NCI-H2227 (cell line): ENCODE measurements around the gene ZNF775.

Source experiments
- DNase-seq: peaks from one replicate; lab custom pipeline; 2025; ENCODE audit not compliant: unreplicated experiment; lab: John Stamatoyannopoulos, UW

The ZNF775 gene

DNA sequence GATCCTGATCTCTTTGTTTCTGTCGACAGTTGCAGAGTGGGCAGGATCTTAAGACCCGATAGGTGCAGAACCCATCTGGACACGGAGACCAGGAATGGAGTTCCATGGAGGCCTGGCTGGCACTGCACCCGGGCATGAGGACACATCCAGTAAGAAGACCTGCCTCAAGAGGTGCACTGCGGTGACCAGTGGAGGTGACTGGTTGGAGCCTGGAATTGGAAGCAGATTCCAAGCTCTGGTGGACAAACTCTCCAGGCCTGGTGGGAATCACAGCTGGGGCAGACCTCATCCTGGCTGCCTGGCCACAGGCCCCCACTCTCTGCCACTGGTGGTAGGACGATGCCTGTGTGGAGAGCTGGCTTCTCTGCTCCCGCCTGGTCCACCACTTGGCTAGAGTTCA lies 31.0 kb downstream of the ZNF775 start:
- DNase-seq = no peak

DNA sequence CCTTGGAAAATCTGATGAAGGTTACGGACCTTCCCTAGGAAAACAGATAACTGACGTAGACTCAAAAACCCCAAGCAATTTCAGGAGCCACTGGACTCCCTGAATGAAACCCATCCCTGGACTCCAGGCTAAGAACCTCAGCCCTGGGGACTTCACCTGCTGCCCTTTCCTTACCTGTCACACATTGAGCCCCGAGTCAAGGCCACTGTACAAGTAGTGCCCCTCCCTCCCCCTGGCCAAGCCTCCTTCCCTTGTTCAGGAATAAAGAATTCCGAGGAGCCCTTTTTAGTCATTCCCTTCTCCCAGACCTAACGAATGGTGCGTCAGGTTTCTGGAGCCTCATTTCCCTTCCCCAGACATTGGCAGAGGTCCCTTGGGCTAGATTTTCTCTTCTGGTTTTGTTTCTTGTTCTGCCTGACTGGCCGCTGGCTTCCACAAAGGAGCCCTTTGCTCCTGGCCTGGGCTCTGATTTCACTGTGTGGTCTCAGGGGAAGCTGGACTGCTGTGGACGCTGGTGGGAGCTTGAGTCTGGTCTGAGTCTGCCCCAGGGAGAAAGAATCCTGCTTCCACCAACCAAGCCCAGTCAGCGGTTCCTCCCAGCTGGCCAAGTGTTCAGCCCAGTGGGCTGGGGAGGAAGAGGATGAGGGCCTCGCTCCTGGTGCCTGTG lies 31.7 kb downstream of the ZNF775 start:
- no peak for DNase-seq

DNA sequence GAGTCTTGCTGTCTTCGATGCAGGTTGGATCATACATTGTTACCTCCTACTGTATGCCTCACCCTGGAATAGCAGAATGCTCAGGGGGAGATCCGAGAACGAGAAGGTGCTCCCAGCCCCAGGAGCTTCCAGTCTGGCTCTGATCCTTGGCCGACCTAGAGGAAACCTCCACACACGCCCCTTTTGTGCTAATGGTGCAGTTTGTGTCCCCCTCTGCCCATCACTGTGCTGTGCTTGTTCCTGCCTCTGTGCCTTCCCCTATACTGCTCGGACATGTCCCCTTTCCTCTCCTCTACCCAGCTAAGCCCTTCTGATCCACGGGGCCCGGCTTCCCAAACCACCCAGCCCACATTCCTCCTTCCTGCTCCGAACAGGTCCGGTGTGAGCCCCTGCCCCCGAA lies 32.5 kb downstream of the ZNF775 start:
- DNase-seq = no peak

DNA sequence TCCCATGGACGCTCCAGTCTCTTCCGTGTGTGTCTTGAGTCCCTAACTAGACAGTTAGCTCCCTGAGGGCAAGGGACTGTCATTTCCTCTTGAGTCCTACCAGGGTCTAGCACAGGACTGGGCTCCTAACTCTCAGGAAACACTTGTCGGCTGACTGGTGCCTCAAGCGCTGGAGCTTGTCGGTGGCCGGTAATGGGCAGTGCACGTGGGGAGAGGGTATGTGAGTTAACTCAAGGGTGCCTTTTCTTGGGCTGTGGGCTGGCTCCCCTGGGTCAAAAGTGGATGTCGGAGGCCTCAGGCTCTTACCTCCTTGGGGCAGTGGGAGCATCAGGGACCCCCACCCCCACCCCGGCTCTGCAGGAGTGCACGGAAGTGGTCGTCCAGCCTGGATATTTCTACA lies 32.9 kb downstream of the ZNF775 start:
- DNase-seq = no peak

DNA sequence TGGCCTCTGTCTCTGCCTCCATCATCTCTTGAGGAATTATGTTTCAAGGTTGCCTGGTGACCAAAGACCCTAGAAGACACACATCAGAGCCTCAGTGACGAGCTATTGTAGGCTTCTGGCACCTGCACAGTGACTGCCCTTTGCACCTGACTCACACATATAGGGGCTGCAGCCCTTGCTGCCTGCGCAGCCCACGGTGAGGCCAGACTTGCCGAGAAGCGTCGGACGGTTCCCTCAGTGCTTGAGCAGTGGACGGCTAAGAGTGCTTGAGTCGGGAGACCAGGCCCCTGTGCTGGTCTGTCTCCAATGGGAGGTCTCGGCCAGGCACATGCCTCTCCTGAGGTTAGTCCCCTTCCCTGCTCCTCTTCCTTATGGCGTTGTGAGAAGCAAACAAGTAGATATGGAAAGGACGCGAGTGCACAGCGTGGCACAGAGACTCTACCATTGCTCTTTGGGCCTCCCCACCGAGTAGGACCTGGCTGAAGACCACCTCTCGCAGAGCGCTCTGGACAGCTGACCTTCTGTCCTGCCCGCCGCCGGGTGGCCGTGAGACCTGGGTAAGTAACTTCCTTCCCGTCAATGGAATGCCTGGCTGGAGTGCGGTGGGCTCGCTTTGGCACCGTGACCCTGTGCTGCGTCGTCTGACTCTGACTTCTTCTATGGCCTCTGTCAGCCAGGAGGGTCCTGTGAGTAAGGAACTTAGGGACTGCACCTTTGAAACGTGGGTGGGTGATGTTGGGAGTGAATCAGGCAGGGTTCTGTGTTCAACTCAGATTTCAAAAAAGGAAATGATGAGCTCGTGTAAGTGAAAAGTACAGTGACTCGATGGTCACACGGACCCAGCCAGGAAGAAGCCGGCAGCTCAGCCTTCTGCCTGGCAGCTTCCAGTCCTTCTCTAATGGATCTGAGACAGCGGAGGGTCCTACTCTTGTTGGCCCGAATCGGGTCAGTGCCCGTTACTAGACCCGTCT lies 33.7 kb downstream of the ZNF775 start:
- DNase-seq = no peak

DNA sequence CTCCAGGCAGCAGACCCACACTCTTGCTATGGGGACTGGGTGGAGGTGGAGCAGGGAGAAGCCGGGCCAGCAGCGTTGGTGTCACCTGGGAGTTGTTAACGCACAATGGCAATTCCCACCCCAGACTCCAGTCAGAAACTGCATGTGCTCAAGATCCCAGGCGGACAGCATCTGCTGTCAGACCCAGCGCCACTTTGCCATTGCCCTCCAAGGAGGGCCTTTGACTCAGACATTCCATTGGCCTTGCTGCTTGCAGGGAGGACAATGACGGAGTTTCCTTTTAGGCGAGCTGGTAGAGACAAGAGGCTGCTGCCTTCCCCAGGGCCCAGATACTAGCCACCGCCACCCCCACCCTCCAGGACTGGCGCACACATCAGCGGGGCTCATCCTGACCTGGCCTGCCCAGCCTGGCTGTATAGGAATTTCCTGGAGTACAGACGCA lies 34.5 kb downstream of the ZNF775 start:
- DNase-seq = no peak

DNA sequence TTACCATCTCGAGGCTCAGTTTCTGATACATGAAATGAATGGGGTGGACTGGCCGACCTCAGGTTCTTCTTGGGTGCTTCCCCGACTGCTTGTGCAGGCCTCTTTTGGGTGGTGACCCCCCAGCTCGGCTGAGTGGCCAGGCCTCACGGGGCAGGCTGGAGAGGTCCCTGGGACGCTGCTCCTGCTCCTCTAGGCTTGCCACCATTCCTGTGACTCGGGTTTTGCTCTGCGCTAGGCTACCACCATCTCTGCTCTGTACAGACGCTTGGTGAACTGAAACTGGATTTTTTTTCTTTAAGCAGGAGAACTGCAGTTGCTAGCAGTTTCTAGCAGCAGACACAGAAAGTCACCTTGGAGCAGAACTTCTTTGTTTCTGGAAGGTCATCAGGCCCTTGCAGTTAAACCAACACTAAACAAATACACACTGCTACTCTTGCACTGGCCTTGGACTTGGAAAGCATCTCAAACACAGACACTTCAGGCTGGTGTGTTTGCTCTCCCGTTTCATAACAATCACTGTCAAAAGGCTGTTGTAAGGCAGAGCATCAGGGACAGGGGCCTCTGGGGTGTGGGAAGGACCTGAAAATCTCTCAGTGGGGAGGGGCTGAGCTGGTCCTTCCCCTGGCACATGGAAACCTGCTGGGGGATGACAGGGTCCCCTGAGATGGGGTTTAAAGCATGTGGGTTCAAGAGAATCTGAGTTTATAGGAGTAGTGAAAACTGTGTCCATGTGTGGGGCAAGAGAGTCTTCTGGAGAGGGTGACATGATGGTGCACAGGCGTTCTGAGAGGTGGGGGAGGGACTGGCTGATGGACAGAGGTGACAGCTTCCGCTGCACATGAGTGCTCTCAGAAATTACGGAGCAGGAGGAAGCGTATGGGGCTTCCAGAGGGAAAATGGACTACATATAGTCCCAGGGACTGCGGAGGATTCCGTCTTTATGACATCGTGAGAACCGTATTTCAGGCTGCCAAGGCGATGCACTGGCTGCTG lies 36.3 kb downstream of the ZNF775 start:
- DNase-seq = no peak

DNA sequence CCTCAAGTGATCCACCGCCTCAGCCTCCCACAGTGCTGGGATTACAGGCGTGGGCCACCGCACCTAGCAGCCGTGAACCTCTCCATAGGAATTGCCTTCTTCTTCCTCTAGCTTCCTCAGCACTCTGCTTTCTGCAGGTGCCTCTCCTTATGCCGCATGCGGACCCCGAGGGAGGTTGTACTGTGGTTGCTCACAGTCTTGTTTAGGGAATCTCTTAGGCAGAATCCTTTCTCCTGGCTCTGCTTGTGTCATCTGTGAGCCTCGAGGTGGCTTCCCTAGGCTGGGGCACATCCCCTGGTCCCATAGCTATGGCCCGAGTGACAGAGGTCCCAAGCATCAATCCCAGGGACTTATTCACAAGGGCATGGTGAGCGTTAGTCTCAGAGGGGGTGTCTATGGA lies 38.1 kb downstream of the ZNF775 start:
- DNase-seq = no peak

DNA sequence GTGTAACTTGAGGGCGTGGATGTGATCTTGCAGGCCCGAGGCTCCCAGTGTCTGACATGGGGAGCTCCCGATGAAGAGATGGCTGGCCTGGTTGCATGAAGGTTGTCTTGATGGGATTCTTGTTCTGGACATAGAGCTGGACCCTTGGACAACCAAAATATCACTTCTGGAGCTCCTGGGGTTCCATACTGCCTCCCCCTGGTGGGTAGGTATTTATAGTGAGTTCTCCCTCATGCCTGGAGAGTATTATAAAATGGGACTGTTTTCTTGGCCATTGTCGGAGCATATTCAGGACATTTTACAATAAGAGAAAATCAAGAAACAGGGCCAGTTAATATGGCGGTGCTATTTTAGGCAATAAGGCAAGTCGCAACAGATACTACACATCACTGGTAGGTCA lies 38.7 kb downstream of the ZNF775 start:
- no peak for DNase-seq

DNA sequence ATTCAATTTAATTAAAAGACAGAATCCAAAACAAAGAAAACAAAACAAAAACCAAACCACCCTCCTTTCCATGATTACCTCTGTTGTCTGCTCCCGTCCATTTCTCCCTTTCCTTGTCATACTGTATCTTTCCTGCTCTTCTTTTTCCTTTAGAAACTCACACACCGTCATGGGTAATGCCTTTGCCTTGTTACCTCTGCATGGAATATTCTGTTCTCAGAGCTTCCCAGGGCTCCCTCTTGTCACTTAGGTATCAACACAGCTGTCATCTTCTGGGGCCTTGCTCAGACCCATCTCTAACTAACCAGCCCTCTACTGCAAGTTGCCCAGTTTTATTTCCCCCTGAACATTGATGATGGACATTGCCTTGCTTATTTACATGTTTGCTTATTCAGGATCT lies 41.1 kb downstream of the ZNF775 start:
- DNase-seq = no peak

DNA sequence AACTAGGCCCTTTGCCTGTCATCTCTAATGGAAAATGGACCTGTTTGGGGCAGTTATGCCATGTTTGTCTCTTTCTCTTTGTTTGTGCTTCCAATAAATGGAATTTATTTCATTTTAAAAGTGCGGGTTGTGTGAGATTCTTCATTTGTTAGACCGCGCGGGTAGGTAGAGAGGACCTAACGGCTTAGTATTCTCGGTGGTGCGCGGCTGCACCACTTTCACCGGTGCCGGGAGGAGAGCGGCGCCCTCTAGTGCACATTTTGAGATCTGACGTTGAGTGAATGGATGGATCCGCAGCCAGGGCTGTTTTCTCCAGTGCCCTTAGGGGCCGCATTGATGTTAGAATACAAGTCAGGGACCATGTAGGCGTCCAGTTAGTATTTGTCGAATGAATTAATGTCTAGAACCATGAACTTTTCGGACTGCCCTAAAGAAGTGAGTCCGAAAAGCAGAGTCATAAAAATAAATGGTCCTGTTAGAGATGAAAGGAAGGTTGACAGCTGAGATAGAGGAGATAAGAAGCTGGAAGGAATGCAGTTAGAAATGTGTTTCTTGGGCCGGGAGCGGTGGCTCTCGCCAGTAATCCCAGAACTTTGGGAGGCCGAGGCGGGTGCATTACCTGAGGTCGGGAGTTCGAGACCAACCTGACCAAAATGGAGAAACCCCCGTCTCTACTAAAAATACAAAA lies 42.0 kb downstream of the ZNF775 start:
- DNase-seq = peak; percentile 78

DNA sequence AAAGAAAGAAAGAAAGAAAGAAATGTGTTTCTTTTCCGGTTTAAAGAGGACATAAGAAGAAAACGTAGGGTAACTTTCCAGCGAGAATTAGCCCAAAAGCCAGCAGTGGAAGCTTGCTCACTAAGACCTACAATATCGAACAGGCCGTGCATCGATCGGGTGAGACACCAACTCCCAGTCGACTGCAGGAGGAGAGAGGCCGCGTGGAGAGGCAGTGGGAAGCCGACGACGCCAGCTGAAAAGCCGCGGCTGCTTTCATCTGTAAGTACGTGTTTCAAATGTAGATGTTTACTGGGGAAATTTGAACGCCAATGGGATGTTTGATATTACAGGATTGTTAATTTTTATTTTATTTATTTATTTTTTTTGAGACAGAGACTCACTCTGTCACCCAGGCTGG lies 42.7 kb downstream of the ZNF775 start:
- no peak for DNase-seq

DNA sequence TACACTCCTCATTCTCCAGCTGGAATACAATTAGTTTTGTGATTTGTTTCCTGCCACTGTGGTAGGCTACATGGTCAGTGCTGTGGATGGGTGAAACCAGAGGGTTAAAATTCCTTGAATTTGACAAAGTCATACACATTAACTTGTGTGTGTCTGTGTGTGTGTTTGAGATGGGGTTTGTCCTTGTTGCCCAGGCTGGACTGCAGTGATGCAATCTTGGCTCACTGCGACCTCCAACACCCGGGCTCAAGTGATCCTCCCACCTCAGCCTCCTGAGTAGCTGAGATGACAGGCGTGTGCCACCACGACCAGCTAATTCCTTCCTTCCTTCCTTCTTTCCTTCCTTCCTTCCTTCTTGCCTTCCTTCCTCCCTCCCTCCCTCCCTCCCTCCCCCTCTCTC lies 46.5 kb downstream of the ZNF775 start:
- no peak for DNase-seq

DNA sequence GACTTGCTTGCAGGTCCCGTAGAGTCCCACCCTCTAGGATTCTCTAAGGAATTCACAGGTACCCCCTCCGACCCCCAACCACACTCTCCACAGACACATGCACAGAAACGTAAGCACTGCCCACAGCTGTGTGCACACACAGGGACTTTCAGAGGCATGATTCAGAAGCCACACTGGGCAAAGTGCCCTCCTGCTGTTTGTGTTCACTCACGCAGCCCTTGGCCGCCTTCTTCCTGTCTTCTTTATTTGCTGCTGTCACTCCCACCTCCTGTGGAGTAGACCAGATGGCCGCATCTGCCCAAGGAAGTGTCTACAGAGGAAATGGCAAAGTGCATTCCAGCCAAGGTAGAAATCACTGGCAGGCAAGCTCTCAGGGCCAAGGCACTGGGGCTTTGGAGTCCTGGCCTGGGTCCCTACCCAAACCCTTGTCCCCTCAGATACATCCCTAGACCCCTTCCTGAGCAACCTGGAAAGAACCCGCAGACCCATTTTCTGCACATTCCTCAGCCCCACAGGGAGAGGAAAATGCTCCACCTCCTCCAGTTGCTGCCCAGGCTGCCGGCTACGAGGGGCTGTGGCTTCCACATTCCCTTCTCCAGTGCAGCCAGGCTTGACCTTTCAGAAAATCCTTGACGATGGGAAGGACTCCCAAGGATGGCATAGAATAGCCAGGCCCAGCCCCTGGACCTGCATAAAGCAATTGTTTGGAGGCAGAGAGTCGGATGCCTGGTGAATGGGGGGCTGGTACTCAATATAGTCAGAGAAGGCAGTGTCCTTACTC lies 49.7 kb downstream of the ZNF775 start:
- DNase-seq = peak; percentile 77

DNA sequence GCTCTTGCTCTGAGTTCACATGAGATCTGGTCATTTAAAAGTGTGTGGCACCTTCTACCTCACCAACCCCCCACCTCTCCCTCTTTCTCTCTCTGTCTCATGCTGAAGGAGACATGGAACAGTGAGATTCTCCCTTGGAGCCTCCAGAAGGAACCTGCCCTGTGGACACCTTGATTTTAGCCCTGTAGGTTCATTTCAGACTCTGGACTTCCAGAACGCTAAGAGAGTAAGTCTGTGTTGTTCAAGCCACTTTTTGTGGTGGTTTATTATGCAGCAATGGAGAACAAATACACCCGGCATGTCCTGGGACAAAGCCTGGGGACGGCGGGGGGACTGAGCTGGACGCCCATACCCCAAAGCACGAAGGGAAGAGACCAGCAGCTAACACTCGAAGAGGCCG lies 50.6 kb downstream of the ZNF775 start:
- no peak for DNase-seq

DNA sequence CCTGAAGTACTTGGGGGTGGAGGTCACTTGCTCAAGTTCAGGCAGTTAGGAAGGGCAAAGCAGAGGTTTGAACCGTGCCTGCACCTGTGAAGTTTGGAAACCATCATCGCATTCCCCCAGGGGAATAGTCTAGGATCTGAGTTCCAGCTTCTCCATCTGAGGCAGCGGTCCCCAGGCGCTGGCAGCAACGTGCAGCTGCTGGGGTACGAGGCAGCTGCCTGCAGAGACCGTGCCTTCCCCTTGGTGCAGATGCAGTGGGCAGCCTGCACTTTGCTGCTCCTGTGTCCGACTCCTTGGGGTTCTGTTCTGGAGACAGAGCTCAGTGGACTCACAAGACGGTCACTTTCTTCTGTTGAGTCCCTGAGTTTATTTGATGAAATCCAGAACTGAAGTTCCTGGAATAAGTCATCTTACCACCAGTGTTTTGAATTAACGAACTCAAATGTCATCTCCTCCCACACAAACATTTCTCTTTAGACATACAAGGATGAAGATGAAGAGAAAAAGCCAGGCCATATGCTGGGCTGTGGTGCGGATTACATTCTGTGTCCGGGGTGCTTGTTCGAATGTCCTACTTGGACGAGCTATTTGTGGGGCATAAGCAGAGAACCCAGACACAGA lies 51.4 kb downstream of the ZNF775 start:
- no peak for DNase-seq

DNA sequence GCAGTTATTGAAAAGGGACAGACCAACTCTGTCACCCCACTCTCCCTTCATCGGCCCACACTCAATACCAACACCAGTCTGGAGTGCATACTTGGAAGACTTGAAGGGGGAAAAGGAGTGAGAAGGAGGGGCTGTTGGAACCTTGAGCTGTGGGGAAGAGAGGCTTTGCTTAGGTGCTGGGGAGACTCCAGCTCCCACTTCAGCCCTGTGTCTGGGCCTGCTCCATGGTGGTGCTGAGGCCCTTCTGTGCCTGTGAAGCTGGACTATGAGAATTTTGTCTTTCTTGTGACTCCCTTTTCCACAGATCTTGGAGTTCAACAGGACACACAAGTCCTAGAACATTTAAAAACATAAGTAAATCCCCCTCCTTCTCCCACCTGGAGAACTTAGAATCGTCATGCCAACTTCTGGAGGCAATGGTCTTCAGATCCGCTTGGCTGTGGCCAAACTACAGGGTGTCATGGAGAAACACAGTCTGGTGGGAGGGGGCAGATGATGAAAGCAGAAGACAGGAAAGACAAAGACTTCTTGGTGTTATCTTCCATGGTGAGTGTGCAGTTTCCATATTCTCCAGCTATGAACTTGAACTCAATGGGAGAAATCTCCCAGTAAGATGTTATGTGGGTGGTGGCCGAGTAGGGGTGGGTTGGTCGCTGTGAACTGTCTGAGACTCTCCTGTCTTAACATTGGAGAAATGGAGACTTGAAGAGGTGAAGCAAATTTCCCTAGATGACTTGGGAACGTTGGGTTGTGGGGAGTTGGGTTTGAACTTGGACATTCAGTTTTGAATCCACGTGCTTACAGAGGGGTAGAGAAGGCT lies 52.9 kb downstream of the ZNF775 start:
- DNase-seq = no peak
